HG03432 (cell line): ENCODE results near the gene DPP4.

Source experiments
- ATAC-seq: cut with Tn5 transposase; IDR thresholded peaks from one replicate; pipeline ENCODE4 v1.9.1; 2021; ENCODE audit warnings: mild to moderate bottlenecking, moderate library complexity; ENCODE audit not compliant: unreplicated experiment

The DPP4 gene

GRCh38 chr2:162022290-162022945, 51.6 kb downstream of the DPP4 start:
- ATAC-seq, result no peak

DNA sequence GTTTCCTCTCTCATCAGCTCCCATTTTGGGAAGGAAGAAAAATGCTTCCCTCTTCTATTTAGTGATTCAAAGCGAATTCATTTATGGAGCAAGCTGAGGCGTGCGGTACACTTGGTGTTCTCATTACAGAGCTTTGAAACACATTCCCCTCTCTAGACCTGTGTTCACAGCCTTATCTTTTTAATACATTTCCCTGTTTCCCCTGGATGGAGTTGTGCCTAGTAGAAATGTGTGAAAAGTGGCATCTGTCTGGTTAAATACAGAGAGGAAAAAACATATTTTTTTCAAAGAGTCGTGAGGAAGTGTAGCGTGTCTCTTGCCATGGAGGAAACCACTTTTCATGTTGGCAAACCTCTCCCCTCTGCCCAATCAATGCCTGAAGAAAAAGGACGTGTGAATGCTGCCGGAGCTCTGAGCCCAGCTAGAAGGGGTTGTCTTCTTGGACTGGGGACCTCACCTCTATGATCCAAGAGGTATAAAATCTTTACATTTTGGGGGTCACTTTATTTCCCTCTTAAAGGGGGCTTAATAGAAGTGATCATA, 52.4 kb downstream of the DPP4 start:
- ATAC-seq, result no peak

- no peak for ATAC-seq
Observed at GRCh38 chr2:162018530-162018929, 55.5 kb downstream of the DPP4 start.

DNA sequence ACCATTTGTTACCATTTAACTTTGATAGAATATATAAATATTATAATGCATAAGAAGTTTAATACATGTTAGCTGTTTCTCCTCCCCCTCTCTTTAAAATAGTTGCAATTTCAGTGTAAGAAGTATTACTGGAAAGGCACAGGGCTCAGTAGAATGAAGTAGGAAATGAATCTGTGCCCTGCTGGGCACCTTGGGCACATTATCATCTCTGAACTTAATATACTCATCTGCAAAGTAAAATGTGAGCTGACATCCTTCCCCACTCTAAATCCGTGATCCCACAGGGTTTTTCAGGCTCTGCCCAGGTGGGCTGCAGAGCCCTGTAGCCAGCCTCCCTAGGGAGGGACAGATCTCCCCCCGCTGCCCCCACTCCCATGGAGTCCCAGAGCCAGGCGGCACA, 56.8 kb downstream of the DPP4 start:
- ATAC-seq, result no peak

DNA sequence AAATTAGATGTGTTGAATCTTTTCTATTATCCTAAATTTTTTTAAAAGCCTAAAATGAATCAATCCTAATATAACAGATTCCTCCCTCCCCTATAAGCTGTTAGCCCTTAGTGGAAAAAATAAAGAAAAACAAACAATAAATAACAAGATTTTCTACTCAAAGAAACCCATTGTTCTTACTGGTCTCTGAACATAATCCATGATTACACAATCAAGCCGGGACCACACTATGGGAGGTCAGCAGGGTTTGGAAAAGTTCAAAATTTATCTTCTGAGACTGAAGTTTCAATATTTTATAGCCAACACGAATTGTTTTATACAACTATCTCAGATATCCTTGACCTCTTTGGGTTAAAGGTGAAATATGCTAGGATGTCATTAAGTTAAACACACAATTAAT, 57.9 kb downstream of the DPP4 start:
- ATAC-seq, result no peak

DNA sequence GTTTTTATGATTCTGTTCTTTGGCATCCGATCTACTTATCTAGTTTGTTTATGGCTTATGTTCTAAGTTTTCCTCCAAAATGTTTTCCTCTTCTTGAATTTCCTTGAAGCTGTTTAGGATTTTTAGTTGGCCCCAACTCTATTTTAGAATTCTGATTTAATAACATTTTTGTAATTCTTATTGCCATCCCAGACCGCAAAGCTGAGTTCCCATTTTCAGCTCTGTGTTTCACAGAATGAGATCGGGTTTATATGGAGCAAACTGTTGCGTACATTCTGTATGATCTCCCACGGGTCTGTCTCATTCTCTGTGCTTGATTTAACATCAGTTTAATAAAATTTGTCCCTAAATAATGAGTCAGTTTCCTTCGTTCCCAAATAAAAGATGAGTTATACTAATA, 59.3 kb downstream of the DPP4 start:
- ATAC-seq, result no peak

DNA sequence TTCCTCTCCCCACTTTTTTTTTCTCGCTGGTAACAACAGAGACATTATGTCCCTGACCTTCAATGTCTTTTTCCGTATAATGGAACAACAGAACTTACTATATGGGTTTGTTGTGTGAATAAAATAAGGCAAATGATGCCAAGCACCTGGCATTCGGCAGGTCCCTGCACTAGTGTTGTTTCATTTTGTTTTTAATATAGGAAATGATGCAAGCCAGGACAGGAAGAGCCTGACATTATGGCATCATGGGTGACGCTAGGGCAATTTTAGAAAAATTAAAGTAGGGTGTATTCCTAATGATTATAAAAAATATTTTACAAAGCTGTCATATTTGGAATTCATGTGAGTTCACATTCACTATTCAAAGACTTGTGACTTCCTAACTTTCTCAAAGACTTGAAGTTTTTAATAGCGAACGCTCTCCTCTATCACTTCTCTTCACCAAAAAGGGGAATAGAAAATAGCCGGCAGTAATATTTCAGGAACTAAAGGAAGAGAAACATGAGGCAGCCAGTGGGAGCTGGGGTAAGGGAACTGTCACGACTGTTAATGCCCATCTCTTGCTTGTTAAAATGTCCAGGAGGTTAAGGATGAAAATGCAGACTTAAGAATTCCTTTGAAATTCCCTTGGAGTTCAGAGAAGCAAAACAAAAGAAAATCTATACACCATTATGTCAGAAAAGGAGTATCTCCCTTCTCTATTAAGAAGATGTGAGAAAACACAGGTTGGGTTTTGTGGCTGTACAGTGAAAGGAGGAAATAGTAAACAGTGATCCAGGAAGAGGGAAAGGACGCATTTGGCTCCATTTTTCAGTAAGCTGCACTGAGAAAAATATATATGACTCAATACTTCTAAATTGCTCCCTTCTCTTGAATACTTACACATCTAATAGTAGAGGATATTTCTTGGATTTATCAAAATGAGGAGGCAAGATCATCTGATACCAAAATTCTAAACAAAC, 60.2 kb downstream of the DPP4 start:
- ATAC-seq, result no peak

GRCh38 chr2:162012565-162013058, 61.4 kb downstream of the DPP4 start:
- no peak for ATAC-seq

- no peak for ATAC-seq
Observed at GRCh38 chr2:162011706-162012564, 62.1 kb downstream of the DPP4 start.

DNA sequence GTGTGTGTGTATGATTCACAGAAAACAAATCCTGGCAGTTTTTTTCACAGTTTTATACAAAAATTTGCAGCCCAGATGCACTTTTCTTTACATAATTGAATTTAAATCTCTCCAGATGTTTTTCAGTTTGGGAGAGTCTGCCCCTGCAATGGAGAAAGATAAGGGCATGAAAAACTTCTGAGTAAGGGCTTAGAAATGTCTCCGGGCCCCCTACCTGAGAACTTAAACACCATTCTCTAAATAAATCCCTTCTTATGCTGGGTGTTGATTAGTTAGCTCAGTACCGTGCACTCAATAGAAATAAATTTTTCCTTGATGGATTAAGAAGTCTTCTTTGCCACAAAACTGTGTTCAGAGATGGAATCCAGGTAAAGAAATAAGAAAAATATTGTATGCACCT, 64.5 kb downstream of the DPP4 start:
- ATAC-seq, result no peak

- no peak for ATAC-seq
Observed at GRCh38 chr2:162007447-162008040, 66.5 kb downstream of the DPP4 start.

DNA sequence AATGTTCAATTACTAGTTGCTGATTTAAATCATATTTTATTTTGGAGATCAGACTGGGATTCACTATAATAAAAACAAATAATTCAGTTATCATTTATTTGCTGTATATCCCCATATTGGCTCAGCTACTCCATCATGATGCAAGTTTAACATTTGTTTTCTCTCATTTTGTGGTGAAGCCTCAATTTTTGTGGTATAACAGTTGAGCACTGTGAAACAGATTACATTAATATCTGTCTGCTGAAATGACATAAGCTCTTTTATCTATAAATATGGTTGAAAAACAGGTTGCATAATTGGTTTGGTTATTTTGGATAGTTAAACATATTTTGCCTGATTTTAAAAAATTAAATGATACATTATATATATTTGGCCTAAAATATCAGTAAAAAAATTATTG, 67.7 kb downstream of the DPP4 start:
- ATAC-seq, result no peak

GRCh38 chr2:162004031-162004430, 70.0 kb downstream of the DPP4 start:
- ATAC-seq, result no peak

- ATAC-seq, result no peak
Observed at GRCh38 chr2:162002623-162003235, 71.3 kb downstream of the DPP4 start.

GRCh38 chr2:162000431-162000830, 73.6 kb downstream of the DPP4 start:
- ATAC-seq, result no peak

- no peak for ATAC-seq
Observed at GRCh38 chr2:161999321-161999720, 74.7 kb downstream of the DPP4 start.

GRCh38 chr2:161998857-161999256, 75.2 kb downstream of the DPP4 start:
- ATAC-seq, result no peak

GRCh38 chr2:161997916-161998471, 76.0 kb downstream of the DPP4 start:
- no peak for ATAC-seq

GRCh38 chr2:161995553-161996016, 78.4 kb downstream of the DPP4 start:
- ATAC-seq, result no peak
